ENCODE measurements around the gene GOPC. TPM values are rescaled to one million over a fixed set of nuclear protein-coding genes. Genes with fewer than 3 reads are reported as not detected.

The GOPC gene
- total RNA-seq, 4 donors from 2014 or later: 16.5 to 94.7 (median 26.6) TPM

DNA sequence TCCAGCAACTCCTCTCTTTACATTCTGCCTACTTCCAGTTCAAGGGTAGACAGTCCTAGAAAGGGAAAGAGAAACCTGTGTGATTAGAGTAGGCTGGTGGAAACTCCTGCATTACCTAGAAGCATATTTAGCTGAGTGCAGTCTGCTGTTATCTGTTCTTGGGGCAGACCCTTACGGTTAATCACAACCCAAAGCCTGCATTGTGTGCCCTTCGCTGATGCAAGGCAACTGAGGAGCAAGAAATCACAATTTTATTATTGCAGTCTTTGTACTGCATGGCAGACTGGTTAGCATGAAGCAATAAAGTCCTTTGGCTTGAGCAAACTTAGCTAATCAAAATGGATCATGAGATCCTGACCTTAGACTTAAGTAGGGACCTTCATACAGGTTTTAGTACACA lies 1.5 kb upstream of the GOPC start:
- DNase-seq: no peak
- H3K36me3 ChIP-seq: no peaks in the 10 kb centered on the region
- H3K27me3 ChIP-seq: no peaks in the 10 kb centered on the region
- H3K27ac ChIP-seq: no peak overlapping the region
- no peaks in the 10 kb centered on the region for H3K4me1 ChIP-seq
- no peak overlapping the region for H3K4me3 ChIP-seq
- no peaks in the 10 kb centered on the region for H3K9me3 ChIP-seq
- intact Hi-C loops (cut with DNase I; ENCODE audit: low total_unique reads): no loop called here
- TF ChIP-seq, protein P1, sequence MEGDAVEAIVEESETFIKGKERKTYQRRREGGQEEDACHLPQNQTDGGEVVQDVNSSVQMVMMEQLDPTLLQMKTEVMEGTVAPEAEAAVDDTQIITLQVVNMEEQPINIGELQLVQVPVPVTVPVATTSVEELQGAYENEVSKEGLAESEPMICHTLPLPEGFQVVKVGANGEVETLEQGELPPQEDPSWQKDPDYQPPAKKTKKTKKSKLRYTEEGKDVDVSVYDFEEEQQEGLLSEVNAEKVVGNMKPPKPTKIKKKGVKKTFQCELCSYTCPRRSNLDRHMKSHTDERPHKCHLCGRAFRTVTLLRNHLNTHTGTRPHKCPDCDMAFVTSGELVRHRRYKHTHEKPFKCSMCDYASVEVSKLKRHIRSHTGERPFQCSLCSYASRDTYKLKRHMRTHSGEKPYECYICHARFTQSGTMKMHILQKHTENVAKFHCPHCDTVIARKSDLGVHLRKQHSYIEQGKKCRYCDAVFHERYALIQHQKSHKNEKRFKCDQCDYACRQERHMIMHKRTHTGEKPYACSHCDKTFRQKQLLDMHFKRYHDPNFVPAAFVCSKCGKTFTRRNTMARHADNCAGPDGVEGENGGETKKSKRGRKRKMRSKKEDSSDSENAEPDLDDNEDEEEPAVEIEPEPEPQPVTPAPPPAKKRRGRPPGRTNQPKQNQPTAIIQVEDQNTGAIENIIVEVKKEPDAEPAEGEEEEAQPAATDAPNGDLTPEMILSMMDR (IDR thresholded peaks at IDR 0.05): no peak
- TF ChIP-seq POLR2A (IDR thresholded peaks at IDR 0.05): no peak

DNA sequence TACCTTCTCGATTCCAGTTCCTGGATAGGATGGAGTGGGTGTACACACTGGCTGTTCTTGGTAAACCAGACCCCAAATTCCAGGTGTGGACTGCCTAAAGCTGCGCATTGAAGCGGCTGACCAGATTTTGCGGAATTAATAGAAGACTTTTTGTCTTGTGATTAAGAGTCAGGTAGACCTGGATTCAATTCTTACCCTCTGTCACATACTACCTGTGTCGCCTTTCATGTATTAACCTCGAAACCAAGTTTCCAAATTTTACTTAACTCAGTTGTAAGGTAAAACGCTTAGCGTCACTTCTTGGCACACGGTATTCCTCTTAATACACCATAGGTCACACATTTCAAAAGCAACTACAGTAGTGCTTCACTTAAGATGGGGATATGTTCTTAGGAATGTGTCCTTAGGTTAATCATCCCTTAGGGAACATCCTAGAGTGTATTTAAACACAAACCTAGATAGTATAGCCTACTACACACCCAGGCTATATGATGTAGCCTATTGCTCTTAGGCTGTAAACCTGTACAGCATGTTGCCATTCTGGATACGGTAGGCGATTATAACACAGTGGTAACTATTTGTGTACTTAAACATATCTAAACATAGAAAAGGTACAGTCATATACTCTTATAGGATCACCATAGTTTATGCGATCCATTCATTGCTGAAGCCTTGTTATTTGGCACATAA lies 733 bp upstream of the GOPC start:
- intact Hi-C loops (cut with DNase I; ENCODE audit: low total_unique reads): no loop called here
- TF ChIP-seq, protein P1 (IDR thresholded peaks at IDR 0.05): peak in 1 of 4 experiments; percentile 7
- TF ChIP-seq POLR2A (IDR thresholded peaks at IDR 0.05): no peak
- peak overlapping the region; percentile 89 to 94 for H3K27ac ChIP-seq
- no peaks in the 10 kb centered on the region for H3K4me1 ChIP-seq
- H3K27me3 ChIP-seq: no peaks in the 10 kb centered on the region
- no peak for DNase-seq
- H3K36me3 ChIP-seq: no peaks in the 10 kb centered on the region
- peak overlapping the region; percentile 97 to 99 for H3K4me3 ChIP-seq
- H3K9me3 ChIP-seq: no peaks in the 10 kb centered on the region

DNA sequence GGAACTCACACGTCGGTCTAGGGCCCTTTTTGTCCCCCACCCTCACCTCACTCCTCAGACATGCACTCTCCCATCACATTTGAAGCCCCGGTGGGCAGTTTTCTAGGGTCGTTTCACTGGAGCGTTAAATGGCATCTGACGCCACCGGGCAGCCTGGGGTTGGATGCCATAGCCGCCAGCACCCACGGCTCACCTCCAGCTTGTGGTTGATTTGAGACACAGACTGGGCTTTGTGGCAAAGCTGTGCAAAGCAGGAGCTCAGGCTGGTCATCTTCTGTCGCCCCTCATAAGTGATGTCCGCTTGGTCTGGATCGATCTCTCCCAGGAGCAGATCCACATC lies 530 bp downstream of the GOPC start:
- no peak for DNase-seq
- Histone ChIP-seq H3K36me3 (no peaks in the 10 kb centered on the region), H3K4me1 (no peaks in the 10 kb centered on the region), H3K27me3 (no peaks in the 10 kb centered on the region), H3K4me3 (peak overlapping the region; percentile 97 to 99), H3K9me3 (no peaks in the 10 kb centered on the region), H3K27ac (peak overlapping the region; percentile 89 to 94)
- no peak for TF ChIP-seq POLR2A (IDR thresholded peaks at IDR 0.05)
- TF ChIP-seq, protein P1 (IDR thresholded peaks at IDR 0.05): no peak
- intact Hi-C loops (cut with DNase I; ENCODE audit: low total_unique reads): no loop called here

DNA sequence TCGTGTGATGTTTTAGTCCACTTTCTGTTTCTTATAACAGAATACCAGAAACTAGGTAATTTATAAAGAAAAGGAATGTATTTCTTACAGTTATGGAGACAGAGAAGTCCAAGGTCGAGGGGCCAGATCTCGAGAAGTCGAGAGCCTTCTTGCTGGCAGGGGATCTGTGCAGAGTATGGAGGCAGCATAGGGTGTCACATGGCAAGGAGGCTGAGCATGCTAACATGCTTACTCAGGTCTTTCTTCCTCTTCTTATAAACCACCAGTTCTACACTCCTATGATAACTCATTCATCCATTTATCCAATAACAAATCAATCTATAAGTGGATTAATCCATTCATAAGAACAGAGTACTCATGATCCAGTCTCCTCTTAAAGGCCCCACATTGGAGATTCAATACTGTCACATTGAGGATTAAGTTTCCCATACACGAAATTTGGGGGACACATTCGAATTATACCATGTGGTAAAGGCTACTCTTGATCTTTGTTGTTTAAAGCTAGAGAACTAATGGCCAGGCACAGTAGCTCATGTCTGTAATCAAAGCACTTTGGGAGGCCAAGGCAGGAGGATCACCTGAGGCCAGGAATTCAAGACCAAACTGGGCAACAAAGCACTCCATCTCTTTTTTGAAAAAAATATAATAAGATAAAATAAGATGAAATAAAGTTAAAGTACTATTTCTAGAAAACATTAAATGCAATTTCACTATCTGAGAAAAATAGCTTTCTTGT lies 2.1 kb downstream of the GOPC start:
- DNase-seq: no peak
- H3K27me3 ChIP-seq: no peaks in the 10 kb centered on the region
- H3K27ac ChIP-seq: no peak overlapping the region
- no peaks in the 10 kb centered on the region for H3K36me3 ChIP-seq
- intact Hi-C loops (cut with DNase I; ENCODE audit: low total_unique reads): no loop called here
- TF ChIP-seq POLR2A (IDR thresholded peaks at IDR 0.05): no peak
- TF ChIP-seq, protein P1 (IDR thresholded peaks at IDR 0.05): no peak
- no peaks in the 10 kb centered on the region for H3K4me1 ChIP-seq
- no peak overlapping the region for H3K4me3 ChIP-seq
- no peaks in the 10 kb centered on the region for H3K9me3 ChIP-seq

DNA sequence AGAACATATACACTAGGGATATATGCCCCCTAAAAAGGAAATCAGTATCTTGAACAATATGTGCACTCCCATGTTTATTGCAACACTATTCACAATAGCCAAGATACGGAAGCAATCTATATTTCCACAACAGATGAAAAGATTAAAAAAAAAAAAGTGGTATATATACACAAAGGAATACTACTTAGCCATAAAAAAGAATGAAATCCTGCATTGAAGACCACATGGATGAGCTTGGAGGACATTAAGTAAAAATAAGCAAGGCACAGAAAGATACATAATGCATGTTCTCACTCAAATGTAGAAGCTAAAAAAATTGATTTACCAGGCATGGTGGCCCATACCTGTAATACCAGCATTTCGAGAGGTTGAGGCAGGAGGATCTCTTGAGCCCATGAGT lies 4.6 kb downstream of the GOPC start:
- TF ChIP-seq, protein P1 (IDR thresholded peaks at IDR 0.05): no peak
- TF ChIP-seq POLR2A (IDR thresholded peaks at IDR 0.05): no peak
- Histone ChIP-seq H3K27ac (no peak overlapping the region), H3K27me3 (no peaks in the 10 kb centered on the region), H3K4me1 (no peaks in the 10 kb centered on the region), H3K4me3 (no peak overlapping the region), H3K36me3 (no peaks in the 10 kb centered on the region), H3K9me3 (no peaks in the 10 kb centered on the region)
- no peak for DNase-seq
- intact Hi-C loops (cut with DNase I; ENCODE audit: low total_unique reads): no loop called here
